Activated T-cell treated with anti-CD3 and anti-CD28 coated beads, Interleukin-2, amount 50 U/mL, for 24 hours (primary cell): Measurements from ENCODE around the gene LRRD1.
A peak's percentile ranks its signal among the peaks of the same experiment; 100 is the strongest.
"Not testable (repeated sequence)": the region's sequence is repeated elsewhere in the genome, so short reads cannot be mapped to it uniquely, and the experiment has no call there.

Experiments used
- DNase-seq: peaks from one replicate; pipeline ENCODE4 v3.0.0-alpha.2; 2020
- H3K27ac Mint-ChIP-seq: 2 replicates; pipeline ENCODE4 v1.8.0; 2020; ENCODE audit warnings: mild to moderate bottlenecking, mixed read lengths
- H3K27me3 Mint-ChIP-seq: 2 replicates; pipeline ENCODE4 v1.8.0; 2020; ENCODE audit warnings: mixed read lengths
- H3K36me3 Mint-ChIP-seq: 2 replicates; pipeline ENCODE4 v1.8.0; 2020; ENCODE audit warnings: low read depth, mixed read lengths
- H3K4me1 Mint-ChIP-seq: 2 replicates; pipeline ENCODE4 v1.8.0; 2020; ENCODE audit warnings: low read depth, mixed read lengths
- H3K4me3 Mint-ChIP-seq: 2 replicates; pipeline ENCODE4 v1.8.0; 2020; ENCODE audit warnings: mild to moderate bottlenecking, moderate library complexity, mixed read lengths
- H3K9me3 Mint-ChIP-seq: 2 replicates; pipeline ENCODE4 v1.8.0; 2020; ENCODE audit warnings: mixed read lengths

The LRRD1 gene

DNA sequence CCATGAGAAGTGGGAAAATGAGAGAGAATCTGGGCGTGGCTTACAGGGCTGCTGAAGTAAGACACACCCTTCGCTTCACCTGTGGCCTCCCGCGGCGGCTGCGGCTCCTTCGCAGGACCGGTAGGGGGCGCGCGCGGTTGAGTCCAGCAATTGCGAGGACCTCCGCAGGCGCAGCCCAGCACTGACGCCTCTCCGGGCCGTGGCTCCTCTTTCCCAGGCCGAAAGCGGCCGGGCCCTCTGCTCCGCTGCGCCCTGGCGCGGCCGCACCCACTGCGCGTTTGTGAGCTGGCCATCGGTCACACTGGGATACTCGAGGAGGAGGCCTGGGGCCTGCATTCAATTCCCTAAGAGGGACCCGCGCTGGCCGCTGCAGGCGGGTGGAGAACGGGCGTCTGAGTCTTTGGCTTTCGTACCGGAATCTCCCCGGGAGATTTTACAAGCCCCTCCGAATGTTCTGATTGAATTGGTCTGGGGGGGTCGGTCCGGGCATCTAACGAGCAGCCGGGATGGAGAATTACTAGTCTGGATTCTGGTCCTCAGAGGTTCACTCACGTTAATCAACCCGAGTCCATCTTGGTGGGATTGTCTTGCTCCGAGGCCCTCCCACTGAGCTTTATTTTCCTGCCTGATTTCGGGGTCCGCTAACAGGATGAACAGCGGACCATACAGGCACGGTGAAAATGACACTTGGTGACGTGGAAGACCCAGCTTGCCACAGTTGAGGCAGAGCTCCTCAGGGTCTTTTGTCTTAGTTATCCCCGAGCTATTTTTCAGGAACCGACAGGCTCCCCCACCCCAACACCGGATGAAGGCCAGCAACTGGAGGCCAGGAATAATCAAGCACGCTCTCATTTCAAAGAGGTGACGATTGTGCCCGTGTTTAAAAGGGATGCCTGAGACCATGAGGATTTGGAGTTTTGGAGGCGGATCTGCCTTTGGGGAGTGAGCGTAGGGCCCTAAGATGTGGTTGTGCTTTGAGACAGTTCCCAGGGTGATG lies at the start of gene LRRD1:
Gene LRRD1, minus strand, starts transcription at position 215 of the 997 bp plus-strand sequence. CDS start 13,940 bp downstream, outside the sequence.
- Mint-ChIP-seq H3K4me3 (peak within 1 kb of the TSS; percentile 74), H3K36me3 (no peaks in the 10 kb centered on the region), H3K27me3 (peaks cover 5% of the 10 kb centered on the region), H3K27ac (peak within 1 kb of the TSS; percentile 11), H3K9me3 (no peaks in the 10 kb centered on the region), H3K4me1 (peaks cover 11% of the 10 kb centered on the region)
- peak; percentile 96 for DNase-seq

DNA sequence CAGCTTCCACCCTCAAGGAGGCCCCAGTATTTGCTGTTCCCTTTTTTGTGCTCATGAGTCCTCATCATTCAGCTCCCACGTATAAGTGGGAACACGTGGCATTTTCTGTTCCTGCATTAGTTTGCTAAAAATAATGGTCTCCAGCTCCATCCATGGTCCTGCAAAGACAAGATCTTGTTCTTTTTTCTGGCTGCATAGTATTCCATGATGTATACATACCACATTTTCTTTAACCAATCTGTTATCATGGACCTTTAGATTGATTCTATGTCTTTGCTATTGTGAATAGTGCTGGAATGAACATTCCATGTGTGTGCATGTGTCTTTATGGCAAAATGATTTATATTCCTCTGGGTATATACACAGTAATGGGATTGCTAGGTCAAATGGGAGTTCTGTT lies 49.8 kb upstream of the LRRD1 start:
- Mint-ChIP-seq H3K4me1 (peaks cover 11% of the 10 kb centered on the region), H3K27me3 (no peaks in the 10 kb centered on the region), H3K9me3 (peaks cover 4% of the 10 kb centered on the region), H3K27ac (peak overlapping the region; percentile 26), H3K4me3 (no peak overlapping the region), H3K36me3 (peaks cover 85% of the 10 kb centered on the region)
- no peak for DNase-seq

DNA sequence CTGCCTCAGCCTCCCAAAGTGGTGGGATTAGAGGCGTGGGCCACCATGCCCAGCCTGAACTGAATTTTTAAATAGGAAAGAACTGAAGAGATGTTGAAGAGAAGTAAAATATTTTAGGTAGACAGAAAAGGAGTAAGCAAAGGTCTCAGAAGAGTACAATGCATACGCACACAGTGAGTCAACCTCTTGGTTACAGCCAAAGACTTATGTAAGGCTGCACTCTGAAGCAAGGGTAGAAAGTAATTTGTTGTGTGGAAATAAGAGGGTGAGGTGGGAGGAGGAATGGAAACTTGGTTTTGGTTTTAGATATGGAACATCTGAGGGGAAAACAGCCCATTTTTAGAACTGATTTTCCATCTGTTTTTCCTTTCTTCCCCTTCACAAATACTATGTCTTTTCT lies 49.2 kb upstream of the LRRD1 start:
- no peak overlapping the region for H3K4me3 Mint-ChIP-seq
- peak overlapping the region; percentile 26 for H3K27ac Mint-ChIP-seq
- DNase-seq, result no peak
- peaks cover 83% of the 10 kb centered on the region for H3K36me3 Mint-ChIP-seq
- H3K9me3 Mint-ChIP-seq, result peaks cover 4% of the 10 kb centered on the region
- peaks cover 11% of the 10 kb centered on the region for H3K4me1 Mint-ChIP-seq
- no peaks in the 10 kb centered on the region for H3K27me3 Mint-ChIP-seq

- Mint-ChIP-seq H3K27ac (no peak overlapping the region), H3K4me1 (peaks cover 11% of the 10 kb centered on the region), H3K27me3 (no peaks in the 10 kb centered on the region), H3K4me3 (no peak overlapping the region), H3K9me3 (peaks cover 4% of the 10 kb centered on the region), H3K36me3 (peaks cover 78% of the 10 kb centered on the region)
- DNase-seq, result no peak
Measured at GRCh38 chr7:92226981-92227380, 48.0 kb upstream of the LRRD1 start.

DNA sequence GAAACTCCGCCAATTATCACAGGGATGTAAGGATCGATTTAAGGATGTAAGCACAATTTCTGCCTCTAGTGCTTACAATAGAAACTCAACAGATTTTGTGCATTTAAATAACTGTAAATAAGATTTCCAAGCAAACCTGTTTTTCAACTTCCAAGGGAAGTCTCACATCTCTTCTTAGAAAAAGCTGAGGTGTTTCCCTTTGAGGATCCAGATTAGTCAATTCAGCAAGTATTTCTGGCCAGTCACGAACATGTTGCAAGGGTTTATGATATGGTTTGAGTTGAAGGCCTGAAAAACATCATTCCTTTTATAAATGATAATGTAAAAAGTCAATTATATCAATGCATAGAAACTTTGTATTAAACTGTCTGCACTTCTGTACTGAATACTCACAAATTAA lies 42.8 kb upstream of the LRRD1 start:
- H3K9me3 Mint-ChIP-seq, result no peaks in the 10 kb centered on the region
- no peak overlapping the region for H3K27ac Mint-ChIP-seq
- peaks cover 87% of the 10 kb centered on the region for H3K36me3 Mint-ChIP-seq
- H3K27me3 Mint-ChIP-seq, result no peaks in the 10 kb centered on the region
- no peaks in the 10 kb centered on the region for H3K4me1 Mint-ChIP-seq
- no peak for DNase-seq
- H3K4me3 Mint-ChIP-seq, result no peak overlapping the region

GRCh38 chr7:92206672-92207071 lies 27.7 kb upstream of the LRRD1 start:
- Mint-ChIP-seq H3K27ac (no peak overlapping the region), H3K27me3 (no peaks in the 10 kb centered on the region), H3K4me1 (peaks cover 17% of the 10 kb centered on the region), H3K9me3 (peaks cover 15% of the 10 kb centered on the region), H3K4me3 (no peak overlapping the region), H3K36me3 (peaks cover 91% of the 10 kb centered on the region)
- no peak for DNase-seq

DNA sequence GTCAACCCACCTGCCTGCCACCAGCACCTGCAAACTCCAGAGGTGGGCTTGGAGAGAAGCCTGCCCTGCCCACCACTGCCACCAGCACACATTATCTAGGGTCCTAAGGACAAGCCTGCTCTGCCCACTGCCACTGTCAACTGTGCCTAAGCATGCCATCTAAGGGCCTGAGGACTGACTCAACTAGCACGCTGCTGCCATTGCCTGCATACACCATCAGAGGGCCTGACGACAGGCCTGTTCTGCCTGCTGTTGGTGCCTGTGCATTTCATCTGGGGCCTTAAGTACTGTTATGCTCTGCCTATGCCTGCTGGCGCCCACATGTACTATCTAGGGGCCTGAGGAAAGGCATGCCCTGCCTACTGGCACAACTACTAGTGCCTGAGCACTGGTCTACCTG lies 27.0 kb upstream of the LRRD1 start:
- H3K27me3 Mint-ChIP-seq, result no peaks in the 10 kb centered on the region
- H3K27ac Mint-ChIP-seq, result no peak overlapping the region
- H3K9me3 Mint-ChIP-seq, result peaks cover 13% of the 10 kb centered on the region
- H3K4me3 Mint-ChIP-seq, result no peak overlapping the region
- DNase-seq, result no peak
- H3K4me1 Mint-ChIP-seq, result peaks cover 17% of the 10 kb centered on the region
- peaks cover 91% of the 10 kb centered on the region for H3K36me3 Mint-ChIP-seq

GRCh38 chr7:92200791-92201190 lies 21.8 kb upstream of the LRRD1 start:
- Mint-ChIP-seq H3K36me3 (peaks cover 87% of the 10 kb centered on the region), H3K9me3 (peaks cover 5% of the 10 kb centered on the region), H3K27me3 (no peaks in the 10 kb centered on the region), H3K4me1 (no peaks in the 10 kb centered on the region), H3K27ac (no peak overlapping the region), H3K4me3 (no peak overlapping the region)
- no peak for DNase-seq

DNA sequence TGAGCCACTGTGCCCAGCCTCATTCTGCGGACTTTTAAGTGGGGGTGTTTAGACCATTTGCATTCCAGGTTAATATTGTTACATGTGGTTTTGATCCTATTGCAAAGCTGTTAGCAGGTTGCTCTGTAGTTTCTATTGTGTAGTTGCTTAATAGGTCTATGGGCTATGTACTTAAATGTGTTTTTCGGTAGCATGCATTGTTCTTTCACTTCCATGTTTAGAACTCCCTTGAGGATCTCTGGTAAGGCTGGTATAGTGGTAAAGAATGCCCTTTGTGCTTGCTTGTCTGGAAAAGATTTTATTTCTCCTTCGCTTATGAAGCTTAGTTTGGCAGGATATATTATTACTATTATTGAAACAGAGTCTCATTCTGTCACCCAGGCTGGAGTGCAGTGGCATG lies 13.4 kb upstream of the LRRD1 start:
- Mint-ChIP-seq H3K27me3 (no peaks in the 10 kb centered on the region), H3K36me3 (peaks cover 48% of the 10 kb centered on the region), H3K9me3 (peaks cover 31% of the 10 kb centered on the region), H3K27ac (no peak overlapping the region), H3K4me1 (no peaks in the 10 kb centered on the region), H3K4me3 (no peak overlapping the region)
- DNase-seq, result no peak

DNA sequence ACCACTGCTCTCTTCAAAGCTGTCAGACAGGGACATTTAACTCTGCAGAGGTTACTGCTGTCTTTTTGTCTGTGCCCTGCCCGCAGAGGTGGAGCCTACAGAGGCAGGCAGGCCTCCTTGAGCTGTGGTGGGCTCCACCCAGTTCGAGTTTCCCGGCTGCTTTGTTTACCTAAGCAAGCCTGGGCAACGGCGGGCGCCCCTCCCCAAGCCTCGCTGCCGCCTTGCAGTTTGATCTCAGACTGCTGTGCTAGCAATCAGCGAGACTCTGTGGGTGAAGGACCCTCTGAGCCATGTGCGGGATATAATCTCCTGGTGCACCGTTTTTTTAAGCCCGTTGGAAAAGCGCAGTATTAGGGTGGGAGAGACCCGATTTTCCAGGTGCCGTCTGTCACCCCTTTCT lies 10.3 kb upstream of the LRRD1 start:
- DNase-seq, H3K4me3 Mint-ChIP-seq, H3K27me3 Mint-ChIP-seq, H3K27ac Mint-ChIP-seq, H3K4me1 Mint-ChIP-seq: not testable (repeated sequence)
- H3K36me3 Mint-ChIP-seq, result peaks cover 23% of the 10 kb centered on the region
- peaks cover 28% of the 10 kb centered on the region for H3K9me3 Mint-ChIP-seq

DNA sequence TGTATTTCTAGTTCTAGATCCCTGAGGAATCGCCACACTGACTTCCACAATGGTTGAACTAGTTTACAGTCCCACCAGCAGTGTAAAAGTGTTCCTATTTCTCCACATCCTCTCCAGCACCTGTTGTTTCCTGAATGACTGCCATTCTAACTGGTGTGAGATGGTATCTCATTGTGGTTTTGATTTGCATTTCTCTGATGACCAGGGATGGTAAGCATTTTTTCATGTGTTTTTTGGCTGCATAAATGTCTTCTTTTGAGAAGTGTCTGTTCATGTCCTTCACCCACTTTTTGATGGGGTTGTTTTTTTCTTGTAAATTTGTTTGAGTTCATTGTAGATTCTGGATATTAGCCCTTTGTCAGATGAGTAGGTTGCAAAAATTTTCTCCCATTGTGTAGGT lies 5.4 kb upstream of the LRRD1 start:
- H3K27me3 Mint-ChIP-seq, H3K4me1 Mint-ChIP-seq, DNase-seq, H3K9me3 Mint-ChIP-seq, H3K27ac Mint-ChIP-seq, H3K4me3 Mint-ChIP-seq, H3K36me3 Mint-ChIP-seq: not testable (repeated sequence)

DNA sequence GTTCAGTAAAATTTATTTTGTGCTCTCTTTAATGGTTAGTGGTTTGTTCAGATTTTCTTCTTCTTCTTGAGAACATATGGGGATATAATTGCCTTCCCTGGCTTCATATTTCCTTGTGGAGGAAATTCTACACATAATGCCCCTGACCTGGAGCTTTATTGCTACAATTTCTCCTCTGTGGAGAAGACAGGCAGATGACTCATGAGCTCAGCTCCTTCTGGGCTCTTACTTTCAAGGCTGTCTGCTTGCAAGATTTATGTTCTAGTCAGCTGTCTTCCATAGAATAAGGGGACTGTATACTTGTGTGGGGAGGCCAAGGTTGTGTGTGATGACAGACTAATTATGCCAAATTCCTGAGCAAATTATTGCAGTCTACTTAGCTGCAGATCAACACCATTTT lies 1.6 kb downstream of the LRRD1 start:
- H3K4me1 Mint-ChIP-seq, result peaks cover 11% of the 10 kb centered on the region
- no peak for DNase-seq
- no peaks in the 10 kb centered on the region for H3K9me3 Mint-ChIP-seq
- H3K36me3 Mint-ChIP-seq, result no peaks in the 10 kb centered on the region
- H3K27me3 Mint-ChIP-seq, result peaks cover 10% of the 10 kb centered on the region
- no peak overlapping the region for H3K27ac Mint-ChIP-seq
- H3K4me3 Mint-ChIP-seq, result no peak overlapping the region

GRCh38 chr7:92169529-92169928 lies 9.4 kb downstream of the LRRD1 start:
- not testable (repeated sequence) for H3K27me3 Mint-ChIP-seq, H3K27ac Mint-ChIP-seq, H3K9me3 Mint-ChIP-seq, H3K4me1 Mint-ChIP-seq, DNase-seq, H3K36me3 Mint-ChIP-seq, H3K4me3 Mint-ChIP-seq

GRCh38 chr7:92161271-92161670 lies 17.7 kb downstream of the LRRD1 start:
- DNase-seq, result no peak
- Mint-ChIP-seq H3K9me3 (no peaks in the 10 kb centered on the region), H3K4me3 (no peak overlapping the region), H3K27ac (no peak overlapping the region), H3K36me3 (no peaks in the 10 kb centered on the region), H3K27me3 (peaks cover 14% of the 10 kb centered on the region), H3K4me1 (no peaks in the 10 kb centered on the region)
